GM12872 (cell line): ENCODE results near the gene MAP1B.

Source experiments
- CTCF ChIP-seq: IDR thresholded peaks from 3 replicates; pipeline ENCODE4 v1.5.1; 2011; ENCODE audit warnings: low read depth, mild to moderate bottlenecking, low read length, moderate library complexity; ENCODE audit not compliant: insufficient read depth

MAP1B gene

GRCh38 chr5:72107131-72107900 is at the start of gene MAP1B:
TSS of gene MAP1B (plus strand) at chr5:72107475. CDS start at chr5:72107532, 57 bp downstream.
- TF ChIP-seq CTCF, result no peak

- no peak for TF ChIP-seq CTCF
Measured at GRCh38 chr5:72057816-72058215, 49.5 kb upstream of the MAP1B start.

- TF ChIP-seq CTCF, result no peak
Measured at GRCh38 chr5:72063219-72063819, 44.0 kb upstream of the MAP1B start.

GRCh38 chr5:72064801-72065570 is 42.3 kb upstream of the MAP1B start:
- TF ChIP-seq CTCF, result no peak

- TF ChIP-seq CTCF, result no peak
Measured at GRCh38 chr5:72065751-72066255, 41.5 kb upstream of the MAP1B start.

GRCh38 chr5:72066705-72067107 is 40.6 kb upstream of the MAP1B start:
- no peak for TF ChIP-seq CTCF

- TF ChIP-seq CTCF, result no peak
Measured at GRCh38 chr5:72067682-72068470, 39.4 kb upstream of the MAP1B start.
